ENCODE data around the gene NUDT13. TPM values are rescaled to one million over a fixed set of nuclear protein-coding genes. Genes with fewer than 3 reads are reported as not detected.

Gene NUDT13
- total RNA-seq, 1 experiment from 2014 or later: 2.9 TPM

DNA sequence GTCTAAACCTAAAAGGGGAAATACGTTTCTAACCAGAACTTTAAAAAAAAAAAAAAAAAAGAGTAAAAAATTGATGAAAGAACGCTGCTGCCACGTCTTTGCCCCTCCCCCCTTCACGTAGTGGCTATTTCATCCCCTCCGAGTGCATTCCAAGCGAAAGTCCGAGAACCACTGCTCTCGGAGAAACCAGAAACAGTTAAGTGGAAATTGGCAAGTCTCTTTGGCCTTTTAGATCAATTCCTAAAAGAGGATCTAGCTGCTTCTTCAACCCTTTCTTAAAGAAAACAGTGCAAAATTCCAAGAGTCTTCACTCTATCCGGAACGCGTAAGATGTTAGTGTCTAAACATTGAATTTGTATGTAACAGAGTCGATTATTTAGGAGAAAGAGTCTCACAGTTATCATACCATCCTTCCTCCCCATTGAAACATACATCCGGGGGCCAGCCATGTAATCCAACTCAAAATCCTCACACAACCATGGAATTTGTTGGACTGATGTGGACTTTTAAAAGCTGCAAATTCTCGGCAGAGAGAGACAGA, 14.7 kb upstream of the NUDT13 start:
- TF ChIP-seq, protein P1, sequence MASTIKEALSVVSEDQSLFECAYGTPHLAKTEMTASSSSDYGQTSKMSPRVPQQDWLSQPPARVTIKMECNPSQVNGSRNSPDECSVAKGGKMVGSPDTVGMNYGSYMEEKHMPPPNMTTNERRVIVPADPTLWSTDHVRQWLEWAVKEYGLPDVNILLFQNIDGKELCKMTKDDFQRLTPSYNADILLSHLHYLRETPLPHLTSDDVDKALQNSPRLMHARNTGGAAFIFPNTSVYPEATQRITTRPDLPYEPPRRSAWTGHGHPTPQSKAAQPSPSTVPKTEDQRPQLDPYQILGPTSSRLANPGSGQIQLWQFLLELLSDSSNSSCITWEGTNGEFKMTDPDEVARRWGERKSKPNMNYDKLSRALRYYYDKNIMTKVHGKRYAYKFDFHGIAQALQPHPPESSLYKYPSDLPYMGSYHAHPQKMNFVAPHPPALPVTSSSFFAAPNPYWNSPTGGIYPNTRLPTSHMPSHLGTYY (CRISPR knock-in tag; IDR thresholded peaks at IDR 0.05): no peak
- TF ChIP-seq NR2C2 (CRISPR knock-in tag; IDR thresholded peaks at IDR 0.05) (no peak), GRHL2 (CRISPR knock-in tag; IDR thresholded peaks at IDR 0.05; ENCODE audit: insufficient replicate concordance, severe bottlenecking) (no peak)
- CTCF ChIA-PET: interaction anchor here (0.5 to 2.6 kb wide), 12 partner anchors 14 to 953 kb away, joined by 3 to 19 read pairs (median 4); partner anchors contain the start of genes DNAJC9, MICU1 and NUDT13
- no peak for ATAC-seq

DNA sequence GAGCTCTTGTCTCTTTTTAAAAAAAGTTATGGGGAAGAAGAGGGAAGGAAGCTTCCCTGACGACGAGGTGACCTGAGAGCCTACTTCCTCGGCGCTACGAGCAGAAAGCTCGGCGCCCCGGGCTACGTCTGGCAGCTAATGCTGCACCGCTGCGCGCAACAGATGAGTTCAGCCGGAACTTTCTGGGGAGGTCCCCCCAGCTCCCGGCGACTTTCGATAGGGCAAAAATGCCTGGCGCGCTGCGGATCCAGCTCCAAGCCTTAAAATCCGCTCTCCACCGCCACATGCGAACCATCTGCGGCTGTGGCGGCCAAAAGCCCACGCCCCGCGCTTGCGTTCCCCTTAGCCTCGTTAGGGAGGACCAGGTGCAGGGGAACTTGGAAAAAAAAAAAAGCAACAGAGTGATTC, 14.2 kb upstream of the NUDT13 start:
- TF ChIP-seq, protein P2, sequence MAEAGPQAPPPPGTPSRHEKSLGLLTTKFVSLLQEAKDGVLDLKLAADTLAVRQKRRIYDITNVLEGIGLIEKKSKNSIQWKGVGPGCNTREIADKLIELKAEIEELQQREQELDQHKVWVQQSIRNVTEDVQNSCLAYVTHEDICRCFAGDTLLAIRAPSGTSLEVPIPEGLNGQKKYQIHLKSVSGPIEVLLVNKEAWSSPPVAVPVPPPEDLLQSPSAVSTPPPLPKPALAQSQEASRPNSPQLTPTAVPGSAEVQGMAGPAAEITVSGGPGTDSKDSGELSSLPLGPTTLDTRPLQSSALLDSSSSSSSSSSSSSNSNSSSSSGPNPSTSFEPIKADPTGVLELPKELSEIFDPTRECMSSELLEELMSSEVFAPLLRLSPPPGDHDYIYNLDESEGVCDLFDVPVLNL (CRISPR knock-in tag; IDR thresholded peaks at IDR 0.05; ENCODE audit: borderline replicate concordance, low read depth): no peak
- TF ChIP-seq NR3C1 (CRISPR knock-in tag; conservative IDR thresholded peaks at IDR 0.05; ENCODE audit: low read depth) (no peak), SMAD4 (CRISPR knock-in tag; IDR thresholded peaks at IDR 0.05) (0 out of 2 replicates have a peak, but pooled peaks have one; percentile 29), CBFB (CRISPR knock-in tag; IDR thresholded peaks at IDR 0.05; ENCODE audit: low read depth) (no peak), JUN (CRISPR knock-in tag; IDR thresholded peaks at IDR 0.05) (peak; percentile 50; the same call in 1 of the 2 replicates), MXD4 (CRISPR knock-in tag; IDR thresholded peaks at IDR 0.05; ENCODE audit: borderline replicate concordance) (no peak), SMAD3 (CRISPR knock-in tag; IDR thresholded peaks at IDR 0.05; ENCODE audit: borderline replicate concordance) (no peak), ZNF416 (CRISPR knock-in tag; IDR thresholded peaks at IDR 0.05) (no peak), EMX1 (CRISPR knock-in tag; IDR thresholded peaks at IDR 0.05) (no peak)
- TF ChIP-seq, protein P3, sequence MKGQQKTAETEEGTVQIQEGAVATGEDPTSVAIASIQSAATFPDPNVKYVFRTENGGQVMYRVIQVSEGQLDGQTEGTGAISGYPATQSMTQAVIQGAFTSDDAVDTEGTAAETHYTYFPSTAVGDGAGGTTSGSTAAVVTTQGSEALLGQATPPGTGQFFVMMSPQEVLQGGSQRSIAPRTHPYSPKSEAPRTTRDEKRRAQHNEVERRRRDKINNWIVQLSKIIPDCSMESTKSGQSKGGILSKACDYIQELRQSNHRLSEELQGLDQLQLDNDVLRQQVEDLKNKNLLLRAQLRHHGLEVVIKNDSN (CRISPR knock-in tag; IDR thresholded peaks at IDR 0.05): 0 out of 2 replicates have a peak, but pooled peaks have one; percentile 9
- TF ChIP-seq, protein P4, sequence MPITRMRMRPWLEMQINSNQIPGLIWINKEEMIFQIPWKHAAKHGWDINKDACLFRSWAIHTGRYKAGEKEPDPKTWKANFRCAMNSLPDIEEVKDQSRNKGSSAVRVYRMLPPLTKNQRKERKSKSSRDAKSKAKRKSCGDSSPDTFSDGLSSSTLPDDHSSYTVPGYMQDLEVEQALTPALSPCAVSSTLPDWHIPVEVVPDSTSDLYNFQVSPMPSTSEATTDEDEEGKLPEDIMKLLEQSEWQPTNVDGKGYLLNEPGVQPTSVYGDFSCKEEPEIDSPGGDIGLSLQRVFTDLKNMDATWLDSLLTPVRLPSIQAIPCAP (CRISPR knock-in tag; IDR thresholded peaks at IDR 0.05): no peak
- ChIA-PET POLR2A (interaction anchor here (0.6 to 1.3 kb wide), 7 partner anchors 27 to 1803 kb away, joined by 3 to 5 read pairs (median 3); partner anchors contain the start of gene DNAJC9), CTCF (interaction anchor here (0.5 to 2.6 kb wide), 12 partner anchors 14 to 954 kb away, joined by 3 to 19 read pairs (median 4); partner anchors contain the start of genes DNAJC9, MICU1 and NUDT13)
- Mint-ChIP-seq H3K27me3 (ENCODE audit: low read depth) (no peaks in the 10 kb centered on the region), H3K4me1 (peaks cover 18% of the 10 kb centered on the region), H3K36me3 (no peaks in the 10 kb centered on the region), H3K27ac (peak overlapping the region; percentile 95), H3K9me3 (no peaks in the 10 kb centered on the region), H3K4me3 (peak overlapping the region; percentile 88)
- ATAC-seq: peak; percentile 49
- peak; percentile 71 for DNase-seq (ENCODE audit: low spot score)

More for the DNA sequence above, 14.7 kb upstream of the NUDT13 start:
- H3K4me1 Mint-ChIP-seq: peaks cover 18% of the 10 kb centered on the region
- H3K9me3 Mint-ChIP-seq: no peaks in the 10 kb centered on the region
- H3K4me3 Mint-ChIP-seq: peak overlapping the region; percentile 88
- no peaks in the 10 kb centered on the region for H3K36me3 Mint-ChIP-seq
- peak overlapping the region; percentile 95 for H3K27ac Mint-ChIP-seq
- peak; percentile 28 for DNase-seq (ENCODE audit: low spot score)
- POLR2A ChIA-PET: interaction anchor here (0.6 to 1.3 kb wide), 7 partner anchors 28 to 1804 kb away, joined by 3 to 5 read pairs (median 3); partner anchors contain the start of gene DNAJC9
- no peaks in the 10 kb centered on the region for H3K27me3 Mint-ChIP-seq (ENCODE audit: low read depth)

DNA sequence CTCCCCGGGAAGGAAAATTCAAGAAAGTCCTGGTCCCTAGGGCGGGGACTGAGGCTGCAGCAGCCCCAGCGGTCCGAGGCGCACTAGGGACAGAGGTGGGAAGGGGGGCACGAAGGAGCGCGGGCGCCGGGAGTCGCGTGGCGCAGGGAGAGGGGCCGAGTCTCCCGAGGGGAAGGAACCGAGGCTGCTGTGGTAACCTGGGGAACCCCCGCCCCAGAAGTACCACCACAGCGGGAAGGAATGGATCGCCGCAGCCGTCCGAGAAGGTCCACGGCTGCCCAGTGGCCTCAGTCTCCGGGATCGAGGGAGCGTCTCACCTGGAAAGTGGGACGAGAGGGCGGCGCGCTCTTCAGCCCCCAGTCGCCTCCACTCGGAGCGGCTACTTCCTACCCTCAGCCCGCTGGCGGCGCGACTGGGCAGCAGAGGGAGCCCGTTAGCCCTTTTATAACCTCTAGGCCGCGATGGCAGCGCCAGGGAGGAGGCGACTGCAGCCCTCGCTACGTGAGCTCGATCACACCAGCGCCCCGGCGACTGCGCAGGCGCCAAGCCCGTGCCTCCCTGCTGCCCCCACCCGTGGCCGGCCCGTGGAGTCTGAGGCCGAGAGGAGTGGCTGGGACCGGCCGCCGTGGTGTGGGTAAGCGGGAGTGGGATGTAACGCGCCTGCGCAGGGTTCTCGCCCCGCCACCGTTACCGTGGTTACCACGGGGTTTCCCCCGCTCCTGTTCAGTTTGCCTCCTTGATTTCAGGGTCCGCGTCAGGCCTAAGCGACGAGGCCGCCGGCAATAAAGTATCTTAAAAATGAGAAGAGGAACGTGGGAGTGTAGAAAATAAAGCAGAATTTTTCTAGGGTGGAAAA, 13.6 kb upstream of the NUDT13 start, which contains the start of gene P4HA1:
Gene P4HA1, minus strand, starts transcription at position 418 of the 856 bp plus-strand sequence. CDS start 21,983 bp downstream, outside the sequence.
- peak; percentile 94 for ATAC-seq
- H3K36me3 Mint-ChIP-seq: no peaks in the 10 kb centered on the region
- peaks cover 18% of the 10 kb centered on the region for H3K4me1 Mint-ChIP-seq
- ChIA-PET CTCF (interaction anchor here (0.5 to 2.6 kb wide), 19 partner anchors 12 to 743 kb away, joined by 3 to 19 read pairs (median 3); partner anchors contain the start of genes DNAJC9, MRPS16 and NUDT13), POLR2A (interaction anchor here (0.6 to 1.3 kb wide), 6 partner anchors 27 to 935 kb away, joined by 3 to 4 read pairs (median 3); partner anchors contain the start of gene DNAJC9)
- peak; percentile 96 for DNase-seq (ENCODE audit: low spot score)
- peak within 1 kb of the TSS; percentile 88 for H3K4me3 Mint-ChIP-seq
- H3K9me3 Mint-ChIP-seq: no peaks in the 10 kb centered on the region
- no peaks in the 10 kb centered on the region for H3K27me3 Mint-ChIP-seq (ENCODE audit: low read depth)
- peak within 1 kb of the TSS; percentile 95 for H3K27ac Mint-ChIP-seq
- TF ChIP-seq, protein P5, sequence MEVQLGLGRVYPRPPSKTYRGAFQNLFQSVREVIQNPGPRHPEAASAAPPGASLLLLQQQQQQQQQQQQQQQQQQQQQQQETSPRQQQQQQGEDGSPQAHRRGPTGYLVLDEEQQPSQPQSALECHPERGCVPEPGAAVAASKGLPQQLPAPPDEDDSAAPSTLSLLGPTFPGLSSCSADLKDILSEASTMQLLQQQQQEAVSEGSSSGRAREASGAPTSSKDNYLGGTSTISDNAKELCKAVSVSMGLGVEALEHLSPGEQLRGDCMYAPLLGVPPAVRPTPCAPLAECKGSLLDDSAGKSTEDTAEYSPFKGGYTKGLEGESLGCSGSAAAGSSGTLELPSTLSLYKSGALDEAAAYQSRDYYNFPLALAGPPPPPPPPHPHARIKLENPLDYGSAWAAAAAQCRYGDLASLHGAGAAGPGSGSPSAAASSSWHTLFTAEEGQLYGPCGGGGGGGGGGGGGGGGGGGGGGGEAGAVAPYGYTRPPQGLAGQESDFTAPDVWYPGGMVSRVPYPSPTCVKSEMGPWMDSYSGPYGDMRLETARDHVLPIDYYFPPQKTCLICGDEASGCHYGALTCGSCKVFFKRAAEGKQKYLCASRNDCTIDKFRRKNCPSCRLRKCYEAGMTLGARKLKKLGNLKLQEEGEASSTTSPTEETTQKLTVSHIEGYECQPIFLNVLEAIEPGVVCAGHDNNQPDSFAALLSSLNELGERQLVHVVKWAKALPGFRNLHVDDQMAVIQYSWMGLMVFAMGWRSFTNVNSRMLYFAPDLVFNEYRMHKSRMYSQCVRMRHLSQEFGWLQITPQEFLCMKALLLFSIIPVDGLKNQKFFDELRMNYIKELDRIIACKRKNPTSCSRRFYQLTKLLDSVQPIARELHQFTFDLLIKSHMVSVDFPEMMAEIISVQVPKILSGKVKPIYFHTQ (CRISPR knock-in tag; IDR thresholded peaks at IDR 0.05): 0 out of 2 replicates have a peak, but pooled peaks have one; percentile 27
- TF ChIP-seq, protein P6, sequence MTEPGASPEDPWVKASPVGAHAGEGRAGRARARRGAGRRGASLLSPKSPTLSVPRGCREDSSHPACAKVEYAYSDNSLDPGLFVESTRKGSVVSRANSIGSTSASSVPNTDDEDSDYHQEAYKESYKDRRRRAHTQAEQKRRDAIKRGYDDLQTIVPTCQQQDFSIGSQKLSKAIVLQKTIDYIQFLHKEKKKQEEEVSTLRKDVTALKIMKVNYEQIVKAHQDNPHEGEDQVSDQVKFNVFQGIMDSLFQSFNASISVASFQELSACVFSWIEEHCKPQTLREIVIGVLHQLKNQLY (CRISPR knock-in tag; IDR thresholded peaks at IDR 0.05): no peak
- no peak for TF ChIP-seq ZNF263 (CRISPR knock-in tag; IDR thresholded peaks at IDR 0.05; ENCODE audit: low read depth)
- peak; percentile 49; the same call in 1 of the 2 replicates for TF ChIP-seq SP1 (CRISPR knock-in tag; conservative IDR thresholded peaks at IDR 0.05)
- TF ChIP-seq, protein P7, sequence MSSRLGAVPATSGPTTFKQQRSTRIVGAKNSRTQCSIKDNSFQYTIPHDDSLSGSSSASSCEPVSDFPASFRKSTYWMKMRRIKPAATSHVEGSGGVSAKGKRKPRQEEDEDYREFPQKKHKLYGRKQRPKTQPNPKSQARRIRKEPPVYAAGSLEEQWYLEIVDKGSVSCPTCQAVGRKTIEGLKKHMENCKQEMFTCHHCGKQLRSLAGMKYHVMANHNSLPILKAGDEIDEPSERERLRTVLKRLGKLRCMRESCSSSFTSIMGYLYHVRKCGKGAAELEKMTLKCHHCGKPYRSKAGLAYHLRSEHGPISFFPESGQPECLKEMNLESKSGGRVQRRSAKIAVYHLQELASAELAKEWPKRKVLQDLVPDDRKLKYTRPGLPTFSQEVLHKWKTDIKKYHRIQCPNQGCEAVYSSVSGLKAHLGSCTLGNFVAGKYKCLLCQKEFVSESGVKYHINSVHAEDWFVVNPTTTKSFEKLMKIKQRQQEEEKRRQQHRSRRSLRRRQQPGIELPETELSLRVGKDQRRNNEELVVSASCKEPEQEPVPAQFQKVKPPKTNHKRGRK (CRISPR knock-in tag; IDR thresholded peaks at IDR 0.05; ENCODE audit: borderline replicate concordance): no peak
